ENCODE data around the gene GMDS.

Gene GMDS

DNA sequence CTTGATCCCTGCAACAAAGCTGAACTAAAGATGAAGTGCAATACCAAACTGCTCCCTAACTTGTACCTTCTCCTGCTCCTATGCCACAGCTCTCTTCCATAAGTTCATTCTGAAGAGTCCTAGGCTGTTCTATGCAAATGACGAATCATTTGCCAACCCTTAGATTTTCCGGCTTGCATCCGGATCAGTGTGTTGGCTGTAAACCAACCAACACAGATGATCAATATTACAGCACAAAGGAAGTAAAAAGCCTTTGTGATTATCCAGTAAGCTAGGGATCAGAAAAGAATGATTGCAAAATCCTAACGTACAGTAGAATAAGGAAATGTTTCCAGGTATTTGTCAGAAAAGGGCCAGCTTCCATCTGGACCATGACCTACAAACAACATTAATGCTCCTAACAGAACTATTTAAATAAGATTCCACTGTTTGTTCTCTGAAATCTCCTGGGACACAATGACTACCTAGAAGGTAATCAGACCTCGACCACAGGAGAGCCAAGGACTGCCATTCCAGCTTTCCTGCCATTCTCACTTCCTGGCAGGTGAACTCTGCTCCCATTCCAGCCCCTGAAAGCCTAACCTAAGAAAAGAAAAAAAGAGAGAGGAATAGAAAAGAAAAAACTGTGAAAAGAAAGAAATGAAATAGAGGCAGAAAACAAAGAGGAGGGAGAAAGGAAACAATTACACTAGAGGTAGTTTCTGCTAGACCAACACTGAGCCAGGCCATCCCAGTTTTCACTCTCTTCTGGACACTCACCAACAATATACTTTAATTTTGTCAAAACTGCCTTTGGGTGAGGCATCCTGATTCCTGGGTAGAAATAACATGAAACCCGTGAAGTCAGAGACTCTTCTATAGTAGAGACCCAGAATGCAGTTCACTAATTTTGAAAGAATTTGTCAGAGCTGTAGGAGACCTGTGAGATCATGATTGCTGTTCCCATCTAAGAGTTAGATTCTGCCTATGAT is 19.7 kb downstream of the GMDS start:
- DNase-seq (ENCODE audit: low read depth): no peak
- TF ChIP-seq CTCF (IDR thresholded peaks at IDR 0.05; ENCODE audit: control insufficient read depth, insufficient read depth, low read depth, low read length, missing control alignments): no peak

DNA sequence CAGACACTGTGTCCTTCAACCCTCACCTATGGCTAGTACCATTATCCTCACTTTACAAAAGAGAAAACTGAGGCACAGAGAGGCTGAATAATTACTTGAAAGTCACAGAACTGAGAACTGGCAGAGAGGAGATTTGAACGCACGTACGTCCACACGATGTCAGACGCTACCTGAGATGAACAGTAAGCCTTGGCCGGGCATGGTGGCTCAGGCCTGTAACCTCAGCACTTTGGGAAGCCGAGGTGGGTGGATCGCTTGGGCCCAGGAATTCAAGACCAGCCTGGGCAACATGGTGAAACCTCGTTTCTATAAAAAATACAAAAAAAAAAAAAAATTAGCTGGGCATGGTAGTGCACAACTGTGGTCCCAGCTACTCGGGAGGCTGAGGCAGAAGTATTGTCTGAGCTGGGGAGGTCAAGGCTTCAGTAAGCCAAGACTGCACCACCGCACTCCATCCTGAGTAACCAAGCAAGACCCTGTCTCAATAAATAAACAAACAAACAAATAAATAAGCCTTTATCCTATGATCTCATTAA is 20.5 kb downstream of the GMDS start:
- no peak for TF ChIP-seq CTCF (IDR thresholded peaks at IDR 0.05; ENCODE audit: control insufficient read depth, insufficient read depth, low read depth, low read length, missing control alignments)
- DNase-seq (ENCODE audit: low read depth): no peak
- no peak overlapping the region for H3K4me3 ChIP-seq (ENCODE audit: control insufficient read depth, low read depth, low read length)

More for the DNA sequence above, 19.7 kb downstream of the GMDS start:
- no peak overlapping the region for H3K4me3 ChIP-seq (ENCODE audit: control insufficient read depth, low read depth, low read length)

GRCh38 chr6:2222275-2222842 is 23.0 kb downstream of the GMDS start:
- no peak overlapping the region for H3K4me3 ChIP-seq (ENCODE audit: control insufficient read depth, low read depth, low read length)
- no peak for TF ChIP-seq CTCF (IDR thresholded peaks at IDR 0.05; ENCODE audit: control insufficient read depth, insufficient read depth, low read depth, low read length, missing control alignments)
- no peak for DNase-seq (ENCODE audit: low read depth)

DNA sequence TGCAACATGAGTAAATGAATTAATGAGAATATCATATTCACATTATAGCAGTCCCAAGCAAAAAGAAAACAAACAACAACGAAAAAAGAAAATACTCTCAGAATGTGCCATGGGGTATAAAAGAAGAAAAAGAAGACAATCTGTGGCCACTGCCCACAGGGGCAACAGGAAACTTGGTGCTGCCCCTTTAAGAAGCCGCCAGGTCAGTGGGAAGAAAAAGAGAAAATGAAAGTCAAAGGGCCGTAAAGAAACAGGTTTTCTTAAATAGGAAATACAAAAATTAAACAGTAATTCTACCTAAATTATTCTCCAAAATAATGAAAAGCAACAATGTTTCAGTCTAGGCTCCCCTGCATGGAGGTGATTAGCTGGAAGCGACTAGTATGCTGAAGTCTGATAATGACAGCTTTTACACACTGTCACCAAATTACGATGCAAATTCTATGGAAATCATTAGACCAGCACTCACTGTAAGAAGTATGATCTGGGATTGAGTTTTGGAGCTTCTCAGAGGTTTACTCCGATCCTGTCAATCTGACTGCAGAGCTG is 23.6 kb downstream of the GMDS start:
- DNase-seq (ENCODE audit: low read depth): no peak
- no peak overlapping the region for H3K4me3 ChIP-seq (ENCODE audit: control insufficient read depth, low read depth, low read length)
- no peak for TF ChIP-seq CTCF (IDR thresholded peaks at IDR 0.05; ENCODE audit: control insufficient read depth, insufficient read depth, low read depth, low read length, missing control alignments)

GRCh38 chr6:2220154-2220553 is 25.3 kb downstream of the GMDS start:
- DNase-seq (ENCODE audit: low read depth): no peak
- no peak for TF ChIP-seq CTCF (IDR thresholded peaks at IDR 0.05; ENCODE audit: control insufficient read depth, insufficient read depth, low read depth, low read length, missing control alignments)
- no peak overlapping the region for H3K4me3 ChIP-seq (ENCODE audit: control insufficient read depth, low read depth, low read length)

DNA sequence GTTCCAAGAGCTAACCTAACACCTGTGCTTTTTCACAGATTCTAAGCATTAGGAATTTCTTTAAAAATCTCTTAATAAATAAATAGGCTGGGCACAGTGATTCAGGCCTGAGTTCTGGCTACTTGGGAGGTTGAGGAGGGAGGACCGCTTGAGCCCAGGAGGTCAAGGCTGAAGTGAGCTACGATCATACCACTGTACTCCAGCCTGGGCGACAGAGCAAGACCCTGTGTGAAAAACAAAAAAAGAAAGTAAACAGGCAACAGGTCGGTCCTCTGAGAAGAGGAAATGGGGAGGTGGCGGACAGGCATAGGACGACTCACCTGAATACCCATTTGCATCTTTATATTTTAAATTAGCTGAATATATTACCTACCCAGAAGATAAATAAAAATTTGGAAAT is 26.5 kb downstream of the GMDS start:
- no peak for DNase-seq (ENCODE audit: low read depth)
- no peak overlapping the region for H3K4me3 ChIP-seq (ENCODE audit: control insufficient read depth, low read depth, low read length)
- TF ChIP-seq CTCF (IDR thresholded peaks at IDR 0.05; ENCODE audit: control insufficient read depth, insufficient read depth, low read depth, low read length, missing control alignments): no peak

Measured in AG09309 (cell line).